ENCODE data around the gene STS. TPM values are rescaled to one million over a fixed set of nuclear protein-coding genes. Genes with fewer than 3 reads are reported as not detected.

The STS gene
- total RNA-seq, 2 donors from 2014 or later, result 15.1 to 20.0 TPM

DNA sequence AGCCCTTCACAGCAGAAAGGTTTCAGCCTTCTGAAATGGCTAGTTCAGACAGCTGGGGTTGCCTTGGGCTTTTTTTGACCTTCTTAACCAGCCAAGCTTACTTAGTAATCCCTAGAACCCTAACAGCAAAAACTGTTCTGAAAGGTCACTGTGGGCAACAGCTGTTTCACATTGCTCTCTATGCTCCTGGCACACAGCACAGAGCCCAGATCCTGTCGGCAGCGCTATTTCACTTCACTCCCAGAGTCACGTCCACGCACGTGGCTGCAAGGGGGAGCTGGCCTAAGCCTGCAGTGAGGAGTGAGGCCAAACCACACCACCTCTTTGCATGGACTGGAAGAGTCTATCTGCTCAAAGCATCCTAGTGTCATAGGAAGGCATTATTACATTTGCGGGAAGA is 32.0 kb upstream of the STS start:
- DNase-seq, result no peak
- TF ChIP-seq CTCF (IDR thresholded peaks at IDR 0.05), result no peak
- intact Hi-C loops (cut with DNase I), result no loop called here
- Histone ChIP-seq H3K27me3 (no peaks in the 10 kb centered on the region), H3K9ac (ENCODE audit: low read depth in 2 of 2, low read length in 2 of 2) (no peak overlapping the region), H3K9me3 (no peaks in the 10 kb centered on the region), H3K36me3 (no peaks in the 10 kb centered on the region), H3K27ac (no peak overlapping the region), H3K4me3 (no peak overlapping the region), H3K4me1 (peaks cover 4% of the 10 kb centered on the region)

GRCh38 chrX:7116081-7116480 is 31.4 kb upstream of the STS start:
- Histone ChIP-seq H3K4me3 (no peak overlapping the region), H3K27me3 (no peaks in the 10 kb centered on the region), H3K4me1 (peaks cover 7% of the 10 kb centered on the region), H3K27ac (no peak overlapping the region), H3K9ac (ENCODE audit: low read depth in 2 of 2, low read length in 2 of 2) (no peak overlapping the region), H3K36me3 (no peaks in the 10 kb centered on the region), H3K9me3 (no peaks in the 10 kb centered on the region)
- intact Hi-C loops (cut with DNase I), result no loop called here
- TF ChIP-seq CTCF (IDR thresholded peaks at IDR 0.05), result no peak
- DNase-seq, result no peak

DNA sequence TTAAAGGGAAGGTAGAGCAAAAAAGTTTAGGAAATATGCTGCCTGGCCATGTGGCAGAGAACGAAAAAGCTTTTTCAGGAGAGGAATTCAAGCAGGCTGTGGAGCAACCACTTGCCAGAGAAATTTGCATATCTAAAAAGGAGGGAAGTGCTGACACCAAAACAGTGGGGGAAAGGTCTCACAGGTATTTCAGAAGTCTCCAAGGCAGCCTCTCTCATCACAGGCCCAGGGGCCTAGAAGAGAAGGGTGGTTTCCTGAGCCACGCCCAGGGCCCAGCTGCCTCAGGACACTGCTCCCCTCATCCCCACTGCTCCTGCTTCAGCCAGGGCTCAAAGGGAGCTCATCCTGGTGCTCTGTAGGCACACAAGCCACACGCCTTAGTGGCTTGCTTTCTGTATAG is 29.9 kb upstream of the STS start:
- H3K9me3 ChIP-seq, result no peaks in the 10 kb centered on the region
- no peak for TF ChIP-seq CTCF (IDR thresholded peaks at IDR 0.05)
- DNase-seq, result no peak
- no peak overlapping the region for H3K27ac ChIP-seq
- H3K4me3 ChIP-seq, result no peak overlapping the region
- H3K9ac ChIP-seq (ENCODE audit: low read depth in 2 of 2, low read length in 2 of 2), result no peak overlapping the region
- no peaks in the 10 kb centered on the region for H3K36me3 ChIP-seq
- intact Hi-C loops (cut with DNase I), result no loop called here
- peaks cover 11% of the 10 kb centered on the region for H3K4me1 ChIP-seq
- H3K27me3 ChIP-seq, result no peaks in the 10 kb centered on the region

- H3K4me1 ChIP-seq, result peaks cover 11% of the 10 kb centered on the region
- H3K27ac ChIP-seq, result peak overlapping the region; percentile 45
- H3K9ac ChIP-seq (ENCODE audit: low read depth in 2 of 2, low read length in 2 of 2), result no peak overlapping the region
- intact Hi-C loops (cut with DNase I), result no loop called here
- no peaks in the 10 kb centered on the region for H3K27me3 ChIP-seq
- no peak overlapping the region for H3K4me3 ChIP-seq
- no peaks in the 10 kb centered on the region for H3K36me3 ChIP-seq
- H3K9me3 ChIP-seq, result no peaks in the 10 kb centered on the region
- no peak for DNase-seq
- TF ChIP-seq CTCF (IDR thresholded peaks at IDR 0.05), result no peak
These were observed 27.3 kb upstream of the STS start for GRCh38 chrX:7119950-7120877.

DNA sequence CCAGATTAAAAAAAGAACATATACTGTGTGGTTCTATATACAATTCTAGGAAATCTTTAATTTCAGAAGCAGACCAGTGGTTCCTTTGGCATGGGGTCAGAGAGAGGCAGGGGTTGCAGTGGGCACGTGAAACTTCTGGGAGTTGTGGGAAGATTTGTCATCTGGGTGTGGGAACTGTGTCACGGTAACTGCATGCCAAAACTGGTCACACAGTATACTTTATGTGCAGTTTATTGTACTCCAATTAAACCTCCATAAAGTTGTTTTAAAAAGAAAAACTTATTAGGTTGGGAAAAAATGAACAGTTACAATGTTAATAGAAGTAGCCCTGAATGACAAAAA is 26.7 kb upstream of the STS start:
- Histone ChIP-seq H3K9ac (ENCODE audit: low read depth in 2 of 2, low read length in 2 of 2) (no peak overlapping the region), H3K36me3 (no peaks in the 10 kb centered on the region), H3K27me3 (no peaks in the 10 kb centered on the region), H3K4me3 (no peak overlapping the region), H3K9me3 (no peaks in the 10 kb centered on the region), H3K4me1 (peaks cover 11% of the 10 kb centered on the region), H3K27ac (peak overlapping the region; percentile 45)
- TF ChIP-seq CTCF (IDR thresholded peaks at IDR 0.05), result no peak
- DNase-seq, result no peak
- intact Hi-C loops (cut with DNase I), result no loop called here

Measured in colonic mucosa (tissue), 4 donors.